ENCODE data around the gene GASK1A.
A peak's percentile ranks its signal among the peaks of the same experiment; 100 is the strongest.

Gene GASK1A

GRCh38 chr3:43087249-43087776 lies 108.2 kb downstream of the GASK1A start:
- DNase-seq (ENCODE audit: low read depth in 2 of 2): no peak

DNA sequence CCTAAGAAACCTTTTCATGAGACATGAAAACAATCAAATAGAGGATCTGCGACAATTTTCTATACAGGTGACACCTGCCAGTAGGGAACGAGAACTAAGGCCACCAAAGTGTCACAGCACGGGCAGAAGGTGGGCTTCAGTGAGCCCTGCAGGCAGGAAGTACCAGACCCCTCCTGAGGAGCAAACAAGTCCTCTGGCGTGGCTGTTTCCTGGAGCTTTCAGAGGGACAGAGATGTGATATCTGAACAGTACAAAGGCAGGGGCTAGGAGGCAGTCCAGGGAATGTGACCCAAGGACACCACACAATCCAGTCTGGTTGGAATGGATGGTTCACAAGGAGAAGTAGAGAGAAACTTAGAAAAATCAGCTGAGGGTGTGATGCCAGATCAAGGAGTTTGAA lies 110.0 kb downstream of the GASK1A start:
- no peak for DNase-seq (ENCODE audit: low read depth in 2 of 2)

- DNase-seq (ENCODE audit: low read depth in 2 of 2): no peak
Measured at GRCh38 chr3:43090238-43090637, 111.1 kb downstream of the GASK1A start.

DNA sequence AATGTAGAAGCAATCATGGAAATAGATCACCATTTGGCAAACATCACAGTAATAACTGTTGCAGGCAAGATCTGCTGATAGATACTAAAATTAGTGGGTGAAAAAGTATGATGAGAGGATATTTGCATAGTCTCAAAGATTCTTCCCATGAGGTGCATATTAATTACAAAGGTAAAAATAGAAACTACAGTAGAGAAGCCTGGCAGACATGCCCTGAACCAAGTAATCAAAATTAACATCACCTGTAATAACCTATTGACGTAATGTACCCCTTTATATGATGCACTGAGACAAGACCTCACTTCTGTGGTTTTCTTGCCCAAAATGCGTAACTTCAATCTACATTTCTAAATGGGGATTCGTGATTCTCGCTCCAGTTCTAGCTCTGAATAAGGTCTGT lies 112.4 kb downstream of the GASK1A start:
- DNase-seq (ENCODE audit: low read depth in 2 of 2): no peak

DNA sequence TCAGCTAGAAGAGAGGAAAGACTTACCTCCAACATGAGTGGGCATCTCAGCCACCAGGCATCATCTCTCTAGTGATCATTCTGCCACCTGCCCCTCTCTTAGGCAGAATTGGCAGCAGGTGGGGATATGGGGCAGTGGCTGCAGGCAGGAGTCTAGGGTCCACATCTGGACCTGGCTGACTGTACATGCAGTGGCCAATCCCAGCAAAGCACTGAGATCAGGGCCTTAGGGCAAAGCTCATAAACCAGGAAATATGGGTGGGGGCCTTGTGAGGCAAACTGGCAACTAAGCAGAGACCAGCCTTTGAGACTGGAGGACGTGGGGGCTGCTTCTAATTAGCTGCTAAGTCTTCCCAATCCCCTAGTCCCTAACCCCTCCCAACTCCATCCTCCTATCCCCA lies 113.9 kb downstream of the GASK1A start:
- DNase-seq (ENCODE audit: low read depth in 2 of 2): no peak

DNA sequence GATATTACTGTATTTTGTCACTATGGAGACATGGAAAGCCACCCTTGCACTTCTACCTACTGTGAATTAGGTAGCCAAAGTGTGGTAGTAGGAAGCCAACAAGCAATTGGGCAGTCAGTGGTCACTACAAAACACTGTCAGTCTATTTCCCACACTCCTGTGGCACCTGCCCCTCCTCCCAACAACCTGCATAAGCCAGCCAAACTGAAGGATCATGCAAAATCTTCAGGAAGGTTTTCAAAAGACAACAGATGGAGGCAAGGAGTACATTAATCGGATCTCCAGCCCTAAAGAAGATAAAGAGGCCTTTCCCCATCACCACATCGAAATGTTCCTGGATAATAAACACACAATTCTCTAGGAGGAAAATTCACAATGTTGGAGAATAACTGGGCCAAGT lies 114.9 kb downstream of the GASK1A start:
- no peak for DNase-seq (ENCODE audit: low read depth in 2 of 2)

DNA sequence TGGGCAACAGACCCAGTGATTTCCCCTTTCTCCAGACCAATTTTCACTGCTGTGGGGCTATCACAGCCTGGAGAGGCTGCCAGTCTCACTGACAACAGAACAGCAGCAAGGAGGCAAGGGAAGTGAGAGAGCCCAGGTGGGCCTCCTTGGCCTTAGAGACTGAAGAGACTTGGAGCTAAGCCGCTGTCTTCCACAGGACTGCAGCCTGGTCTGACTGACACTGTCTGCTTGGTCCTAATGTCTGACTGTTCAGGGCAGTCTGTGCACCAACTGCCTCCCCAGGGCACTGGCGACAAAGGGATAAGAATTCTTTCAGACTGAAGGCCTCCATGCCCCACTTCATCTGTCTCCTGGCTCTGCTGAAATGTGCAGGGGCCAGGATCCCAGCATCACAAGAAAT lies 115.3 kb downstream of the GASK1A start:
- no peak for DNase-seq (ENCODE audit: low read depth in 2 of 2)

- no peak for DNase-seq (ENCODE audit: low read depth in 2 of 2)
Measured at GRCh38 chr3:43094851-43095250, 115.7 kb downstream of the GASK1A start.

GRCh38 chr3:43095370-43095769 lies 116.3 kb downstream of the GASK1A start:
- no peak for DNase-seq (ENCODE audit: low read depth in 2 of 2)

DNA sequence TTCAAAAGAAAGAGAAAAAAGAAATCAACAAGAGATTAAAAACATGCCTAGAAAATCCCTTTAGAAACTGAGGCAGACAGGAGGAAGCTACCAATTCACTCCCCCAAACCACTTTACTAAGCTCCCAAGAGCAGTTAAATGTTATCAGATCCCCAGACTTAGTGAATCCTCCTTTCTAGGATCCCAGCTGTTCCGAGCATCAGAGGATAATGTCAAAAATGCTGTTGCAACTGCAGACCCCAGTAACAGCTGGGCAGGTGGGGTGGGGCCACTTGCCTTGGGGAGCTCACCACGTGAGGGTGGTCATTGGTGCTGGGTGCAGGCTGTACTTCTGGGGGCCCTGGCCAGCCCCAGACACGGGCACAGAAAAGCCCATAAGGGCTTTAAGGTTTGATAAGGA lies 117.7 kb downstream of the GASK1A start:
- no peak for DNase-seq (ENCODE audit: low read depth in 2 of 2)

GRCh38 chr3:43097400-43098080 lies 118.4 kb downstream of the GASK1A start:
- no peak for DNase-seq (ENCODE audit: low read depth in 2 of 2)

- no peak for DNase-seq (ENCODE audit: low read depth in 2 of 2)
Measured at GRCh38 chr3:43098761-43099160, 119.7 kb downstream of the GASK1A start.

- DNase-seq (ENCODE audit: low read depth in 2 of 2): no peak
Measured at GRCh38 chr3:43102773-43103480, 123.8 kb downstream of the GASK1A start.

- no peak for DNase-seq (ENCODE audit: low read depth in 2 of 2)
Measured at GRCh38 chr3:43104039-43104438, 124.9 kb downstream of the GASK1A start.

GRCh38 chr3:43104660-43105595 lies 125.8 kb downstream of the GASK1A start:
- DNase-seq (ENCODE audit: low read depth in 2 of 2): no peak

DNA sequence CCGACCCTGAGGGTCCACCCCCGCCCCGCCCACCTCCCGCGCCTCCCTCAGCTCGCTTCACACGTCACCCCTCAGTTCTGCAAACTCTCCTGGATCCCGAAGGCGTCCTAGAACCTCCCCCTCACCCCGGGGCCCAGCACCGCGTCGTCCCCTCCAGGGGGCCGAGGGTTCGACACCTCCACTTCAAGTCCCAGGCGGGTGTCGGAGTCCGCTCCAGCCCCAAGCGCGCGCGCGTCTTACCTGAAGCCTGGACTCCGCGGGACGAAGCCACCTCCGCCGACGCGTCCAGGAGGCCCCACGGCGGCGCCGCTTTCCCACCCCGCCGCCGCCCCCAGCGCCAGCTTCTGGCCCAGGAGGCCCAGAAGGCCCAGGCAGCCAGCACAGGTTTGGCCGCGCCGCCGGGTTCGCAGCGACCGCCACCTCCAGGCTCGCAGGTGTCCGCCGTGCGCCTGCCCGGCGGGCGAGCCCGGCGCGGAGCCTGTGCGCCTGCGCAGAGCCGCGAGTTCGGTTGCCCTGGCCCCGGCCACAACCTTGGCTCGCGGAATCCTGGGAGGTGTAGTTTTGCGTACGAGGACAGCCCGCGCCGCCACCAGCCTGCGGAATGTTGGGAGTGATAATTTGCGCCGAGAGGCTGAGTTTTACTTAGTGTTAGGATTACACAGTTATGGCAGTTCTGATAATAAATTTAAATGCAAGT lies 126.6 kb downstream of the GASK1A start, which contains the start of gene POMGNT2:
POMGNT2 (minus strand) TSS at position 484 of the 697 bp plus-strand sequence. CDS start 24,648 bp downstream, outside the sequence.
- peak; percentile 81 to 82 for DNase-seq (ENCODE audit: low read depth in 2 of 2)

DNA sequence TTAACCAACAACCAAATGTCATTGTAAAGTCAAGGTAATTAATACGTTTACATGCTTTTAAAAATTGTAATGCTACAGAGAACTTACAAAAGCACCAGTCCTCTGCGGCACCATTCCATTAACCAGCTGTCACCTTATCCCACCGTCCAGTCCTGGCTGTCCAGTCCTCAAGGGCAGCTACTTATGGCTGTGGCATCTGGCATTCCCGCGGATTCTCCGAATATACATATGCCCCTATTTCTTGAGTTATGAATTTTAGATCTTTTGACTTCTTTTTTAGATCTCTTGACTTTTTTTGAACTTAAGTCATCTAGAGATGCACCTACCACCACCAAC lies 127.2 kb downstream of the GASK1A start:
- DNase-seq (ENCODE audit: low read depth in 2 of 2): no peak

Measured in activated CD4-positive, alpha-beta T cell treated with anti-CD3 and anti-CD28 coated beads for 24 hours (primary cell).